CD4-positive, alpha-beta T cell treated with Interleukin-2 at 100 ng/mL for 4 hours (primary cell): ENCODE data around the gene SLC12A1.
A peak's percentile ranks its signal among the peaks of the same experiment; 100 is the strongest.

Experiments used
- DNase-seq: peaks from one replicate; pipeline ENCODE4 v3.0.0-alpha.2; 2020; ENCODE audit warnings: low spot score

SLC12A1 gene

DNA sequence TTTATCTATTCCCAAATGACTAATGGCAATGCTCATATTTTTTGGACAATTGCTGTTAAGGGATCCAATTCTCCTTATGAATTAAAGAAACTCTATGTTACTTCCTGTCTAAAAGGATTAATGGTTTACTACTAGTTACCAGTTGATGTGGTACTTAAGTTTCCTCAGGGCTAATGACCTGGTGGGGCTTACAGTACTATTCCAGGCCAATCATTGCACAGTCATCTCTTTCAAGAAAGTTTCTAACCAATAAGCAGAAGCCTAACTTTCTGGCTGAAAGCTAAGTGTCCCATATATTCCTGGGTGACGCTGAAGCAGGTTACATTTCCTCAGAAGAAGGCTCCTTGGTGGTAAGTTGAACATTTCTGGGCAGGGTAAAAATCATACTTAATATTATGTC lies at the start of gene SLC12A1:
Gene SLC12A1, plus strand, starts transcription at position 322 of the 400 bp plus-strand sequence. CDS start 1,418 bp downstream, outside the sequence.
- no peak for DNase-seq

DNA sequence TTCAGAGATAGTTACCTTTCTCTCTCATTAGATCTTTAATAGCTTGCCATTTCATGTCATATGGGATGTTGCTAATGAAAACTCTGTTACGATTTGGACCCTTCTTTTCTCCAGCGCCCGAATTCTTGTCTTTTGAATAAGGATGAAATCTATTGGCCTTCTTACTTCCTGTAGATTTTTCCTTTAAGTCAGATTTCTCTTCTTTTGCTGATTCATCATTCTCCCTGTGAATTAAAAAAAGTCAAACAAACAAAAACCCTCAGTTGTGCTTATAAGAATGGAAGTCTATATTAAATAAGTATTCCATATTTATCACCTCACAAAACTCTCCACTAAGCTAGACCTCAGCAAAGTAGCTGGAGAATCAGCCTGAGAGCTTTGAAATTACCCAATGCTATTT lies 37.5 kb upstream of the SLC12A1 start:
- no peak for DNase-seq

DNA sequence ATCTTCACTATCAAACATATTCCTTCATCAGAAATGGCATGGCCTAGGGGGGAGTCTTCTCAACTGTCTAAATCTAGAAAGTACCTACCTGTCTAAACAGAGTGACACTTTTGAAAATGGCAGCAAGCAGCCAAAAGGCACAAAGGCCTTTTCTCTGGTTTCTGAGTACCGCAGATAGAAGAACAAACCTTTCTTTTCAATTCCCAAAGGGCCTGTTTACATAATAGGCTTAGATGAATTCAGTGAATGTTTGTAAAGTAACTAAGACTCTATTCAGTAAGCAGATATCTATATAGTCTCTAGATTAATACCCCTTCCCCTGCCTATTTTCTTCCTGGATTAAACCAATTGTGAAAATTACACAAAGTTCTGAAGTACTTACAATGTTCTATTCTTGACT lies 35.1 kb upstream of the SLC12A1 start:
- DNase-seq: no peak

DNA sequence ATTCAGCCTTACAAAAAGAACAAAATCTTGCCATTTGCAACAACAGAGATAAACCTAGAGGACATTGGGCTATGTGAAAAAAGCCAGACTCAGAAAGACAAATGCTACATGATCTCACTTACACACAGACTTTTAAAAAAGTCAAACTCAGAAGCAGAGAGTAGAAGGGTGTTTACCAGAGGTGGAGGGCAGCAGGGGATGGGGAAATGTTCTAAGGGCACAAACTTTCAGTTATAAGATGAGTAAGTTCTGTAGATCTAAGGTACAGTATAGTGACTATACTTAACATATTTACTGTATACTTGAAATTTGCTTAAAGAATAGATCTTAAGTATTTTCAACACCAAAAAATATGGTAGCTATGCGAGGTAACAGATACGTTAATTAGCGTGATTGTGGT lies 31.0 kb upstream of the SLC12A1 start:
- DNase-seq: no peak

DNA sequence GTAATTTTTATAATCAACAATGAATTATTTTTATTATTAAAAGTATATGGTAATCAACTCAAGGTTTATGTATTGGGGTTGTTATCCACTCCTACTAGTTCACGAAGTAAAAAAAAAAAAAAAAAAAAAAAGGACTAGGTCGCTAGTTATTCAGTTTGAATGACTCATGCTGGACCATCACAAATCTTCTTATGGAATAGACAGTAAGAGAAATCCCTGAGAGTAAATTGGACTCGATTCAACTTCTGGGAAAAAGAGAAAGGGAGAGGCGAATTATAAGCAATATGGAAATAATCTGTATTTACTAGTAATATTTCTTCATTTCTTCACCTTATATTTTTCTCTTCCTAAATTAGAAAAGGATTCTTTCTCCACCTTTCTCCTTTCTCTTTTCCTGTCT lies 30.0 kb upstream of the SLC12A1 start:
- DNase-seq: no peak

DNA sequence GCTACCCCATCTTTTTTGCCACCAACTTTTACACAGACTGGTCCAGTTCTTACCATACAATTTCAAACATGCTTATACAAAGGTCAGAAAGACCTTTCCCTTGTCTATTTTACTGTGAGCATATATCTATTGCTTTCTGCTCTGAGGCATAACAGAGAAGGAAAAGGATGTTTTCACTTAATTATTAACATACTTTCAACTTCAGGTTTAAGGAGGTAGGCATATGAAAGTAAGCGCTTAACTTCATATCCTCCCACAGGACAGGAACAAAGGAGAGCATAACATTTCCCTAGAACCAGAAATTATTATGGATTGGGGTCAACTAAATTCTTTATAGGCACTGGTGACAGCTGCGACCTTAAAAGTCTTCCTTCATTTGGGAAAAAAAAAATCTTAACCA lies 29.1 kb upstream of the SLC12A1 start:
- DNase-seq: no peak

DNA sequence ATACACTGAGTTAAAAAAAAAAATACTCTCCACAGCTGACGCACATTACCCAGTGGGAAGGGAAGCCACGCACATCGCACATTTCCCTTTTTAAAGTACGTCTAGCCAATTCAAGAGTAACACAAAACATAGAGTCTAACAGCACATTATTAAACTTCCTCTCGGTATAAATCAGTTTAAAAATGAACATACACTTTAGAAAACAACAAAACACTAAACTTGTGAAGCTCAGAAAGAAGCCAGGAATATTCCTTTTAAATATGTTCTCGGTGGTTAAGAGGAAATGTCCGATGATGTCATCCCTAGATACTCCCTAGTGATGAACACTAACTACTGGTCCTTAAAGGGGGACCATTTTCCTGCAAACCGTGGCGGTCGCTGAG lies 28.7 kb upstream of the SLC12A1 start:
- peak; percentile 27 for DNase-seq

DNA sequence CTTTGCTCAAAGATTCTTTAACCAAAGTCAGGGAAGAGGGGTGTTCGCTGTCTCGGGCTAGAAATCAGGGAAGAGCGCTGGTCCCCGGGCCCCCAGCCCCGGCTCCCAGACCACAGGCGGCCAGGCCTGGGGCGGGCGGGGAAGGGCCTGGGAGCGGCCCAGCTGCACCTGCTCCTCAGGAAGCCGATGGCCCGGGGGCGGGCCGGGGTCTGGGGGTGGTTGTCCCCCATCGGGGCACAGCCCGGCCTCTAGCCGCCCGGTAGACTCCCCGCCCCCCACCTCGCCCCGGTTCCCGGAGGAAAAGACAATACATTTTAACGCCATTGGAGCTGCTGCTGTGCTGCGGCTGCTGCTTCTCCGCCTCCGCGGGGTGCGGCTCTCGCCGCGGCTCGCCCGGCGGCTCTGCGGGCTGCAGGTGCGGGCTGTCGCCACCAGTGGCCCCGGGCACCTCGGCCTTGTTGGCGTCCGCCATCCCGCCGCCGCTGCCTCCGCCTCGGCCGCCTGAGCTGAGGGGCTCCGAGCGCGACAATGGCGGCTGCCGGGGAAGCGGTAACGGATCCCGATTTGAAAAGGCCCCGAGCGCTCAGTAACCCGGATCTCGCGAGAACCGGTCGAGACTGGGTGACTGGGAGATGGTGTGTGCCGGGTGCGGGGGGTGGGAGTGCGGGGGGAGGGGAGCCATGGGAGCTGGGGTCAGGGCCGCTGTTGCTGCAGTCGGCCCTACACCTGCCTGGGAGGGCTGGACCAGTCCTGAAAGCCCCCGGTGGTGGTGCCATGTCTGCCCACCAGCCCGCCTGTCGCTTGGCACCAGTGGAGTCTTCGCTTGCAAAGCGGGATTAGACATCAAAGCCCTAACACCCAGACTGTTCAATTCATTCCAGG lies 28.1 kb upstream of the SLC12A1 start, which contains the start of gene MYEF2:
Gene MYEF2, minus strand, starts transcription at position 530 of the 882 bp plus-strand sequence. Its CDS starts 58 bp downstream, at position 472.
- peak; percentile 61 for DNase-seq

DNA sequence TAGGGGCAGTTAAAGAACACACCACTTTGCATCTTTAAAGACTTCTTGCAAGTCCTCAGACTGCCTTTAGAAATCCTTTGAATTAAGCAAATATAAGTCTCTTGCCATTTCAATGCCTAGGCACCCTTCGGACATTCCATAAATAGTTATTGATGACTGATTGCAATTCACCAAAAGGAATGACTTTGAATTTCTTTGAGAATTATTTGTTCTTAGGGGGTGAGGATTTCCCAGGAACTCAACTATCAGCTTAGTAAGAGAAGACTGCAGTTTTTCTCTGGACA lies 27.5 kb upstream of the SLC12A1 start:
- no peak for DNase-seq

DNA sequence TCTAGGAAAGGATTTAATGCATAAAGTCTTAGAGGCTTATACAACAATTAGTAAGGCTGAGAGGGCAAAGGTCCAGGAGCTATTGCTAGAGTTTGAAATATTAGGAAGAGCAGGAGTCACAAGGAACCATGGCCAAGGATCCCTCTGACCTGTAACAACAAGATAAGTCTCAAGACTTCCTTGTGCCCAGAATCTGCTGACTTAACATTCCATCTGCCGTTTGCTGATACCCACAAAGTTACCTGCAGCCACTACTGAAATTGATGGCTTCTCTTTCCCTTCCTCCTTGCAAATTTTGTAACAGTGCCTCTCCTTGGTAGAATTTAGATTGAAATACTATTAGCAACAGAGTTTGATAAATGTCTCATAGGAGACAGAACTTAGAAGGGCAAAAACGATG lies 23.4 kb upstream of the SLC12A1 start:
- no peak for DNase-seq

DNA sequence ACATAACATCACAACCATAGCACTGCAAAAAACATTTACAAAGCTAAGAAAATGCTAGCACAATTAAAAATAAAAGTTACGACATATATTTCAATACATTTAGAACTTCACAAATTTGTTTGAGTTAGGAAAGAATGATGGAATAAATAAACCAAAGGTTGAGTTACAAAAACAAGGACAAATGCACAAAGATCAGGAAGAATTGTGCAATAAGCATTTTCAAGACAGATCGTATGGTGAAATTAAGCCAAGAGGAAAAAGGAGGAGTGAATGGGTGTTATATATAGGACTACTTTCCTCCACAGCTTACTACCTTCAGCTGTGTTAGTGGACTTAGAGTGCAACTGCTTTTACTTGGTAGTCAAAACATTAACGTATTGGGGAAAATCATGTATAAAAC lies 20.6 kb upstream of the SLC12A1 start:
- DNase-seq: no peak

DNA sequence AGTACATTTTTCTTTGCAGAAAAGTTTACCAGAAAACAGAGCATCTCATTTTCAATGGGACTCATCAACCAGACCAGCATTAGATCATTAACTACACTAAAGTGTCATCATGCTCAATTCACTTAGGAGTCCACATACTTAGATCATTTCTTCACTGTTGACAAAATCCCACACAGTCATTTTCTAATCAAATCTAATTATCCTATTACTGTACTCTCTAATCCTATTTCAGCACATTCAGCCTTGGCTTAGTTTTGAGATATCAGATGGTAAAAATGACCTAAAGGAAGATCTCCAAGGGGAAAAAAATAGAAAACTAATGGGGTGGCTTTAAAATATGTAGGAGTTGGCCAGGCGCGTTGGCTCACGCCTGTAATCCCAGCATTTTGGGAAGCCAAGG lies 19.8 kb upstream of the SLC12A1 start:
- no peak for DNase-seq

DNA sequence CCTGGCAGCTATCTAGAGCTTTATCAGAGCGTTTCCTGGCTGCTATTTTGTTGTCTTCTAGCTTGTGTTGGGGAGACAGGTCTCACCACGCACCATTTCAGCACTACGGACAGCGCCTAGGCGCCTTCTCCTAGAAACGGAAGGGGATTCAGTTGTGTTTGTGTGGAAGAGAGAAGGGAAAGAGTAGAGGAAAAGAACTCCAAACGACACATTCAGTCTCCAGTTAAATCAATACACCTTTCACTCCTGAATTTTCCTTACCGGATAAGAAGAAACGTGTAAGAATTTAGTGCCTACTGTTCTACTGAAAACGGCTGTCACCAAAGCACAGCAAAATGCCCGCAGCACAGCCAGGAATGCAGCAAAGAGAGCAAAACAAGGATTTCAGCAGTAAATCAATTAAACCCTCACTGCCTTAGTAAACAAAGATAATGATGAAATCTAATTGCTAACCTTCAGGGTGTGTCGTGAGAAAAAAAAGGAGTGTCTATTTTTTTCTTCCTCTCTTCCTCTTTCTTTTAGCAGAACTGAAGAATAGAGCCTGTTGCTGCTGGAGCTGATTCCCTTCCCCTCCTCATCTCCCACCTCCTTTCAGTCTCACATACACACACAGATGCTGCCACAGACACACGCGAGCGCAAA lies 15.0 kb upstream of the SLC12A1 start:
- DNase-seq: peak; percentile 18

DNA sequence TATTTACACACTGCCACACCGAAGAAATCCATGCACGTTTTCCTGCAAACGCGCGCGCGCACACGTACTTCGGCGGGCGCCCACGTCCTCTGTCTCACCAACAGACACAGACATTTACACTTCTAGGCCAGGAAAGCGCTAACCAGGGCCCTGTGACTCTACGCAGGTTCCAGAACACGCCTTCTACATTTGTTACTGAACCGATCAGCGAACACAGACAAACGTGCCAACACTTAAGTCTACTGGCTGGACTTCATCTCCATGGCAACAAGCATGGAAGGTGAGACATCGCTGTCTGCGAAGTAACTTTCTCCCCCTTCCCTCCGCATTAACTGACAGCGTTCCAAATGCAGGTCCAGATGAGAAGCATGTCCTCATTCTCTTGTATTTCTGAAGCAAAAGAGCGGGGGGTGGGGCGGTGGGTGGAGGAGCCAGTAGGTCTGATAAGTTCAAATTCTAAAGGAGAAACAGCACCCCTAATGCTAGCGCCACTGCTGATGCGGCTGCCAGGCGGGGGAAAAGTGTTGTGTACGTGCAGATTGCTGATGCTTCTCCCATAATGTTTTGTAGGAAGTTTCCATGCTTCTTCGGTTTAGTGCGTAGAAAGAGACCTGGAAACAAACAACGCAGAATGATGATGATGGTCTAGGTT lies 14.4 kb upstream of the SLC12A1 start, which contains the start of gene CTXN2:
Gene CTXN2, plus strand, starts transcription at position 92 of the 652 bp plus-strand sequence. CDS start 9,636 bp downstream, outside the sequence.
- no peak for DNase-seq

DNA sequence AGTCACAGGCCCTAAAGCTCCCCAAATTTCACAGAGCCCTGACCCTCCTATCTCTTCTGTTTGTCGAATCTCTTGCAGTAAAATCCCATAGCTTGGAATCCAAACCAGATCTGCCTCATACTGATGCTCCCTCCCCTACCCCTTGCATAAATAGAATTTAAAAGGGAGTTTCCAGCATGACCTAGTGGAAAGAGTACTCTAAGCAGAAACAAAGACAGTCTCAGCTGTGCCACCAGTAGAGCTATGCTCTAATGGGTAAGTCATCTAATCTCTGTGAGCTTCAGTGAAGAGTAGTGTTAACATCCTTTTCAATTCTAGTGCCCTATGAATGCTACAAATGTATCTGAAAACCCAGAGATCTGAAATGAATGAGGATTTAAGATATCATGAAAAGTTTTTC lies 4.0 kb upstream of the SLC12A1 start:
- no peak for DNase-seq

DNA sequence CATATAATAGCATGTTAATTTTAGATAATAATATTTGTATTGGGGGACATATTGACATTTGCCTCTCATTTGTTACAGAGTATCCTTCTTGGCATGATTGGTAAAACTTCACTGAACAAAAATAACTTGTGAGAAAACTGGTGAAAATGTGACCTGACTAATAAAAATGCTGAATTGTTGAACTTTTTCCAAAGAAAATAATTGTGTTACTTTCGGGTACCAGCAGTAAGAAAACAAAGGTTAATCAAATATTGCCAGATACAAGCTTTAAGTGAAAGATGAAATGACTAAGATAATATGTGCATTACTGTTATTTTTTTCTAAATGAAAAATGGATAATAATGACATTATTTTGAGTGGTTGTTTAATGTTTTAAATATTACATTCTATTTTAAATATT lies 15.2 kb downstream of the SLC12A1 start:
- no peak for DNase-seq

DNA sequence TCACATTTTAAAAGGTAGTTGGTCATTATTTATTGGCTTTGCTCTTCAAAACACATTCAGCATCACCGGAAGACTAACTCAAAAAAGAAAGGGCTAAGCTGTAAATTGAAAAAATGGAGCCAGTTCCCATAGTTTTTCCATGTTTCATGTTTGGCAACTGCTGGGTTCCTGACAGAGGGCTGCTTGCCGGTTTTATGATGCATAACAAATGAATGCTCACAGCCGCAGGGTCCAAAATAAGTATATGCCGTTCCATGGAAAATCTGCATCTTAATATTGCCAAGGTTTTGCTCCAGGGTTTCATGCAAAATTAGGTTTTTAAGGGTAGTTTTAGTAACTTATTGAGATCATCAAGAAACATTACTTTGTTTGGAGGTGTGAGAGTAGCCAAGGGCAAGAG lies 15.8 kb downstream of the SLC12A1 start:
- DNase-seq: no peak

DNA sequence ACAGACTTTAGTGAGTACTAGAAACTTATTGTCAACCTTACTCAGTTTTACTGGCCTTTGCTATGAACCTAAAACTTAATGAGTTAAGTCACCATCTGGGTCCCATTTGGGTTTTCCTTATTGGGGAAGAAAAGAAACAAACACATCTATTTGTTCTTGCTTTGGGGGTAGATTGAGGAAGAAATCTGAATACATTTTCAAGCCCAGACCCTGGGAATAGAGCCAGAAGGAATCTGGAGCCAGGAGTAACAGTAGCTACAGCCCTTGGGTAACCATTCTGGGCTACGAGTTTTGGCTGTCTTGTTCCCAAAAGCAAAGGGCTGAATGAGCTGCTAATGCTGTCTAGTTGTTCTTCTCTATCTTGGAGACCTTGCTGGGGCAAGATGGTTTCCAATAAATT lies 16.5 kb downstream of the SLC12A1 start:
- no peak for DNase-seq

DNA sequence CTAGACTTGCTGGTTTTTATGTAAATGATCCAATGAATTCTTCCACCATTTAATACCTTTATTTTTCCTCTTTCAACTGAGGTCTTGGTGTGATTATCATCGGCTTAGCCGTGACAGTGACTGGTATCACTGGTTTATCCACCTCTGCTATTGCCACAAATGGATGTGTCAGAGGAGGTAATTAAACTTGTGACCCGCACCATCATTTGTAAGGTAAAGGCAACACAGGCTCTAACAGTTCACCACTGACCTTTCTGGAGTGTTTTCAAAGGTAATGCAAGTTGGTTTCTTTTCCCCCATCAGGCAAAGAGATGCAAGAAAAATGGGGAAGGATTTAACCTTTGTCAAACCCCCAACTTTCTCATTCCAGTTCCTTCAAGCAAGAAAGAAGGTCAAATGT lies 19.7 kb downstream of the SLC12A1 start:
- DNase-seq: no peak

DNA sequence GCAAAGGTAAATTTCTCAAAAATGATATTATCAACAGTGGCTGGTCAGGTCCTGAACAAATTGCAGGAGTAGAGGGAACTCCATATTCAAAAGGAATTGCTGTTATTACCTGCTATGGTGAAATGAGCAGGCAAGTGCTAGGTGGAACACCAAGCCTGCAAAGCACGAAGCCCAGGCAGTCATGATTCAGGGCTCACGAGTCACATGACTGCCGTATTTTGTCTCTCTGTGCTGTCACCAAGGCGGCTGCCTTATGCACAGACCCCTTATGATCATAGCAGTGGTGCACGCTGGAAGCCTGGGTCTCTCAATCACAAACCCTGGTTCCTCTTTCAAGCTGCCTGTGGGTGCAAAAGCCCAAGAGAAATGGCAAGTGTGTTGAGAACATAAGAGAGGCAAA lies 24.4 kb downstream of the SLC12A1 start:
- no peak for DNase-seq

DNA sequence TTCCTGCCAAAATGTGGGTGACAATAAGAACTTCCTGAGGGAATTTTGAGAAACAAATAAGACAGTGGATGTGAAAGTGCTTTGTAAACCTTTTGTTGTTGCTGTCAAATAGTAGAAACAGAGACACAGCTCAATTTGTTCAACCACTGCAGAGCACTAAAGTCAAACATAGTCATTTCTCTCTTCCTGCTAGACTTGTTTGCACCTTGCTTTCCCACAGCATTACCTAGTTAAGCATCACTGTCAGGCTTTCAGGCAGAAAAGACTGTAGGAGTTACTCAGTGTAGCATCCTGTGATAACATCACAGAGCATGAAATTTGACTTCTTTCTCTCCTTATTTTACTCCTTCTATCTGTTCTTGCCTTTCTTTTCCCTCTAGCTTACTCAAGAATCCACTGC lies 27.1 kb downstream of the SLC12A1 start:
- DNase-seq: no peak

DNA sequence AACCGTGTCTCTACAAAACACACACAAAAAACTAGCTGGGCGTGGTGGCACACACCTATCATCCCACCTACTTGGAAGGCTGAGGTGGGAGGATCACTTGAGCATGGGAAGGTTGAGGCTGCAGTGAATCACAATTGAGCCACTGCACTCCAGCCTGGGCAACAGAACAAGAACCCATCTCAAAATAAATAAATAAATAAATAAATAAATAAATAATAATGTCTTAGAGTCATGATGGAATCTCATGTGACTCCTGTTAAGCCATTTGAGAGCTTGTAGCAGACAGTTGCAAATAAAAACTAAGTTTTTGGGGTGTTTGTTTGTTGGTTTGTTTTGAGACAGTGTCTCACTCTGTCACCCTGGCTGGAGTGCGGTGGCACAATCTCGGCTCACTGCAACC lies 33.2 kb downstream of the SLC12A1 start:
- DNase-seq: no peak

DNA sequence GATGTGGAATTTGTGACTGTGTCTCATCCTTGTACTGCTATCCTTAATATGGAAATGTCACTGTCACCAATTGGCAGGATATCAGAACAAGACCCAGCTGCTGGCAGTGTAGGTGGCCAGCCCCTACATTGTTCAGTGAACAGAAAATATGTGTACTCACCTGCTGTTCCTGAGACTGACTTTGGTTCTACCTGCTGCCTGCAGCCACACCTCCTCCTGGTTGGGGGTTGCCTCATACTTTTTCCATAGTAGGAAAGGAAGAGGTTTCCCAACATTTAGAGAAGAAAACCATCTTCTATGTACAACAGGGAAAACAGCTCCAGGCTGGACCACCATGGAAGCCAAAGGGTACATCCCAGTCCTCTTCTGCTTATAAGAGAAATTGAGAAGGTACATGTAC lies 35.9 kb downstream of the SLC12A1 start:
- no peak for DNase-seq
